GM18517 (cell line): Measurements from ENCODE around the gene SMG1.
"Not testable (repeated sequence)": the region's sequence is repeated elsewhere in the genome, so short reads cannot be mapped to it uniquely, and the experiment has no call there.

ENCODE experiments used
- ATAC-seq: cut with Tn5 transposase; IDR thresholded peaks from one replicate; pipeline ENCODE4 v1.9.1; 2021; ENCODE audit warnings: mild to moderate bottlenecking, moderate library complexity; ENCODE audit not compliant: unreplicated experiment

The SMG1 gene

GRCh38 chr16:18772171-18772570 lies 154.0 kb downstream of the SMG1 start:
- ATAC-seq = not testable (repeated sequence)

- not testable (repeated sequence) for ATAC-seq
These were observed 155.8 kb downstream of the SMG1 start for GRCh38 chr16:18770336-18770962.

- peak; percentile 58 for ATAC-seq
These were observed 159.0 kb downstream of the SMG1 start for GRCh38 chr16:18767217-18767616.

- ATAC-seq = peak; percentile 53
These were observed 163.5 kb downstream of the SMG1 start for GRCh38 chr16:18762713-18763112.

- peak; percentile 51 for ATAC-seq
These were observed 166.3 kb downstream of the SMG1 start for GRCh38 chr16:18759598-18760520.

GRCh38 chr16:18757960-18758660 lies 168.1 kb downstream of the SMG1 start:
- ATAC-seq = not testable (repeated sequence)

GRCh38 chr16:18756639-18757038 lies 169.6 kb downstream of the SMG1 start:
- not testable (repeated sequence) for ATAC-seq
